Measurements from ENCODE around the gene PSTPIP2. TPM values are rescaled to one million over a fixed set of nuclear protein-coding genes. Genes with fewer than 3 reads are reported as not detected.

The PSTPIP2 gene
- total RNA-seq, 2 donors from 2014 or later, result 3.0 to 3.8 TPM

- TF ChIP-seq CTCF (IDR thresholded peaks at IDR 0.05), result no peak
- no peak overlapping the region for H3K27ac ChIP-seq
- intact Hi-C loops (cut with DNase I), result no loop called here
- H3K4me3 ChIP-seq, result no peak overlapping the region
- H3K27me3 ChIP-seq, result no peaks in the 10 kb centered on the region
- H3K4me1 ChIP-seq, result no peaks in the 10 kb centered on the region
- H3K9ac ChIP-seq (ENCODE audit: low read depth in 2 of 2, low read length in 2 of 2), result no peak overlapping the region
- DNase-seq, result no peak
- H3K36me3 ChIP-seq, result no peaks in the 10 kb centered on the region
- no peaks in the 10 kb centered on the region for H3K9me3 ChIP-seq
These were observed 61.4 kb downstream of the PSTPIP2 start for GRCh38 chr18:46010676-46011075.

- Histone ChIP-seq H3K36me3 (no peaks in the 10 kb centered on the region), H3K4me1 (no peaks in the 10 kb centered on the region), H3K27ac (no peak overlapping the region), H3K4me3 (no peak overlapping the region), H3K9ac (ENCODE audit: low read depth in 2 of 2, low read length in 2 of 2) (no peak overlapping the region), H3K27me3 (no peaks in the 10 kb centered on the region), H3K9me3 (no peaks in the 10 kb centered on the region)
- DNase-seq, result no peak
- no peak for TF ChIP-seq CTCF (IDR thresholded peaks at IDR 0.05)
- intact Hi-C loops (cut with DNase I), result no loop called here
These were observed 62.0 kb downstream of the PSTPIP2 start for GRCh38 chr18:46010050-46010449.

DNA sequence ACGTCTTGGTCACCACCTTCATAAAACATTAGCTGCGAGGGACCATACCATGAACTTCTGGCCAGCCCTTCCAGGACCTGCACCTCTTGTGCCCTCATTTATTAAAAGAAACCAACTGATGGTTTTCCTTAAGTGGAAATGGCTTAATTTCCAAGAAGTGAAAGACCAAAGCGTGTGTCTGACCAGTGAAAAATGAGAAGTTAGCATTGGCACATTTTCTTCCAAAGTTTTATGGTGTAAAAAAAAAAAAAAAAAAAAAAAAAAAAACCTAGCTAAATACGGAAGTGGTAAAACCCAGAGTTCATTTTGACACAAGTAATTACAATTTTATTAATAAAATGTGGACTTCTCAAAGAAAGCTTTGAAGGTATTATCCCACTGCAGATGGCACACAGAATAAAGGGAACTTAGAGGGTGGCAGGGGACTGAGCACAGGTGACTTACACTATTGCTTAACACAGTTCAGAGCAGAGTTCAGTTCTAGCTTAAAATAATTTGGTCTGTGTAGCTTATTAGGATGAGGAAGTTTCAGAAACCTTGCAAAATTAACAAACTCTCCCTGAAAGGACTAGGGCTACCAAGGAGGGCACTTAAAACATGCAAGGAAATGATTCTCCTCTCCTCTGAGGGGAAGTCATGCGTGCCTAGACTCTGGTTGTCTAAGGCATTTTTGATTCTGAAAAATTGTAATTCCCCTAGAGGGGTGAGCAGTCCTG is 62.8 kb downstream of the PSTPIP2 start:
- intact Hi-C loops (cut with DNase I), result no loop called here
- Histone ChIP-seq H3K27ac (no peak overlapping the region), H3K9ac (ENCODE audit: low read depth in 2 of 2, low read length in 2 of 2) (no peak overlapping the region), H3K4me3 (no peak overlapping the region), H3K9me3 (no peaks in the 10 kb centered on the region), H3K4me1 (no peaks in the 10 kb centered on the region), H3K36me3 (no peaks in the 10 kb centered on the region), H3K27me3 (no peaks in the 10 kb centered on the region)
- no peak for DNase-seq
- no peak for TF ChIP-seq CTCF (IDR thresholded peaks at IDR 0.05)

DNA sequence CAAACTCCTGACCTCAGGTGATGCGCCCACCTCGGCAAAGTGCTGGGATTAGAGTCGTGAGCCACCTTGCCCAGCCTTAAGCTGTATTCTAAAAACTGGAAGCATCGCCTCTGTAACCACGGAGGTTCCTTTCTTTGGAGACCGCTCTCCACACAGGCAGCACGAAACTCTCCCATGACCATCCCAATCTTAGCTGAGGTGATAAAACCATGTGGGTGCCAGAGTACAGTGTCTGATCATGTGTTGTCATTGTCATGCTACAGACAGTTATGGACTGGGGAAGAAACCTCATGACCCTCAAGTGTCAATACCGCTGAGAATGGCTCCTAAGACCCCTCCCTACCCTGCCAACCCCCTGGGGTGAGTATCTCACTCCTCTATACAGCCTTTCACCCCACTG is 63.5 kb downstream of the PSTPIP2 start:
- H3K36me3 ChIP-seq, result no peaks in the 10 kb centered on the region
- TF ChIP-seq CTCF (IDR thresholded peaks at IDR 0.05), result no peak
- intact Hi-C loops (cut with DNase I), result no loop called here
- H3K4me1 ChIP-seq, result no peaks in the 10 kb centered on the region
- no peak overlapping the region for H3K4me3 ChIP-seq
- no peak for DNase-seq
- H3K27ac ChIP-seq, result no peak overlapping the region
- H3K27me3 ChIP-seq, result no peaks in the 10 kb centered on the region
- H3K9me3 ChIP-seq, result no peaks in the 10 kb centered on the region
- no peak overlapping the region for H3K9ac ChIP-seq (ENCODE audit: low read depth in 2 of 2, low read length in 2 of 2)

DNA sequence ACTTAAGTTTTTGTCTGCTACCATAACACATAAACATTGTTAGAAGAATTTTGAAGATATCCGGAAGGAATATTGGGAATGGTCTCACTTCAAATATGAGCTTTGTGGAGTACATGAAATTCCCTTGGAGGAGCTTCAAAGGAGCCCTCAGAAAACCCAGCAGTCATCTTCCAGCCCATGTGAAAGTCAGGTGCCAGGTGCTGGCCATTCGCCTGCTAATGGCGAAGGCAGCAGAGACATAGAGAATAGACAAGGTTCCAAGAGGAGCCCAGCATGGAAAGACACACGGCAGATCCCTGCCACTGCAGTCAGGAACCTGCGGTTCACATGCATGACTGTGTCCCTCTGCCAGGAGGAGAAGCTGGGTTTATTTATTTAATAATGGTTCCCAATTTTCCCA is 64.9 kb downstream of the PSTPIP2 start:
- intact Hi-C loops (cut with DNase I), result no loop called here
- Histone ChIP-seq H3K27ac (no peak overlapping the region), H3K4me1 (no peaks in the 10 kb centered on the region), H3K4me3 (no peak overlapping the region), H3K9me3 (no peaks in the 10 kb centered on the region), H3K9ac (ENCODE audit: low read depth in 2 of 2, low read length in 2 of 2) (no peak overlapping the region), H3K27me3 (no peaks in the 10 kb centered on the region), H3K36me3 (no peaks in the 10 kb centered on the region)
- no peak for TF ChIP-seq CTCF (IDR thresholded peaks at IDR 0.05)
- DNase-seq, result no peak
